ENCODE measurements around the gene CTCFL.

DNA sequence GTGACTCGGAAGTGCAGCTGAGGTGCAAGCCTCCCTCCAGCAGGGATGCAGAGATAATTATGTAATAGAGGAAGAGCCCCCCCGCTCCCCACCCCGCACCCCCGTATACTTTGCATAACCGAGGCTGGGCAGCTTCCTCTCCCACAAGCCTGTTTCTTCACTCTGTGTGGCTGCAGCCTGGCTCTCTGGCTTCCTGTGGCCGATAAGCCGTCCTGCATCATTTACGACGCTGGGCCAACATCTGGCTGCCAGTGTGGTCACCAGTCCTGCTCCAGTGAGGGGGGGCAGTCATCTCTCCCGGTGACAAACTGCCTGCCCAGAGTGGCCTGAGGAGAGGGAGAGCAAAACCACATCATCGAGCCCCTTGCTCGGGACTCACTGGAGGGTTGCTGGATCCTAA is 74.5 kb downstream of the CTCFL start:
- TF ChIP-seq, protein P1, sequence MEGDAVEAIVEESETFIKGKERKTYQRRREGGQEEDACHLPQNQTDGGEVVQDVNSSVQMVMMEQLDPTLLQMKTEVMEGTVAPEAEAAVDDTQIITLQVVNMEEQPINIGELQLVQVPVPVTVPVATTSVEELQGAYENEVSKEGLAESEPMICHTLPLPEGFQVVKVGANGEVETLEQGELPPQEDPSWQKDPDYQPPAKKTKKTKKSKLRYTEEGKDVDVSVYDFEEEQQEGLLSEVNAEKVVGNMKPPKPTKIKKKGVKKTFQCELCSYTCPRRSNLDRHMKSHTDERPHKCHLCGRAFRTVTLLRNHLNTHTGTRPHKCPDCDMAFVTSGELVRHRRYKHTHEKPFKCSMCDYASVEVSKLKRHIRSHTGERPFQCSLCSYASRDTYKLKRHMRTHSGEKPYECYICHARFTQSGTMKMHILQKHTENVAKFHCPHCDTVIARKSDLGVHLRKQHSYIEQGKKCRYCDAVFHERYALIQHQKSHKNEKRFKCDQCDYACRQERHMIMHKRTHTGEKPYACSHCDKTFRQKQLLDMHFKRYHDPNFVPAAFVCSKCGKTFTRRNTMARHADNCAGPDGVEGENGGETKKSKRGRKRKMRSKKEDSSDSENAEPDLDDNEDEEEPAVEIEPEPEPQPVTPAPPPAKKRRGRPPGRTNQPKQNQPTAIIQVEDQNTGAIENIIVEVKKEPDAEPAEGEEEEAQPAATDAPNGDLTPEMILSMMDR (IDR thresholded peaks at IDR 0.05; ENCODE audit: insufficient read depth, low read length), result no peak
- no peak for TF ChIP-seq GABPA (IDR thresholded peaks at IDR 0.05; ENCODE audit: low read depth)

Measured in HL-60 (cell line).